Spleen (tissue), 13 donors: ENCODE measurements around the gene RC3H1. TPM values are rescaled to one million over a fixed set of nuclear protein-coding genes. Genes with fewer than 3 reads are reported as not detected.

ENCODE experiments used
- DNase-seq: peaks from one replicate; pipeline ENCODE4 v3.0.0-alpha.2; 2020
- H3K27ac ChIP-seq, 8 donors: fragments of 200-600 bp; sonication (generic) in 7 of 8; 1 replicate in 4 of 8; 2 replicates in 4 of 8; pipeline versions ENCODE4 v1.5.0 to v1.8.0; 2016 to 2021; ENCODE audit warnings: inconsistent platforms in 4 of 8, mild to moderate bottlenecking in 4 of 8, moderate library complexity in 1 of 8
- H3K27me3 ChIP-seq, 7 donors: fragments of 200-600 bp; sonication (generic) in 6 of 7; replicated peaks in 1 of 7; 1 replicate in 4 of 7; 2 replicates in 3 of 7; pipeline versions ENCODE4 v1.5.0 to v1.8.0; 2016 to 2021; ENCODE audit warnings: inconsistent platforms in 3 of 7, mild to moderate bottlenecking in 1 of 7
- H3K36me3 ChIP-seq, 6 donors: fragments of 200-600 bp; sonication (generic) in 5 of 6; 1 replicate in 4 of 6; 2 replicates in 2 of 6; pipeline versions ENCODE4 v1.5.0 to v1.8.0; 2016 to 2021; ENCODE audit warnings: inconsistent platforms in 2 of 6
- H3K4me1 ChIP-seq, 6 donors: fragments of 200-600 bp; sonication (generic) in 5 of 6; 1 replicate in 3 of 6; 2 replicates in 3 of 6; pipeline versions ENCODE4 v1.5.0 to v1.8.0; 2016 to 2021; ENCODE audit warnings: inconsistent platforms in 3 of 6
- H3K4me3 ChIP-seq, 8 donors: fragments of 200-600 bp; sonication (generic) in 7 of 8; 1 replicate in 4 of 8; 2 replicates in 4 of 8; pipeline versions ENCODE4 v1.5.0 to v1.8.0; 2016 to 2021; ENCODE audit warnings: inconsistent platforms in 4 of 8, mild to moderate bottlenecking in 4 of 8, moderate library complexity in 2 of 8
- H3K9me3 ChIP-seq, 8 donors: fragments of 200-600 bp; sonication (generic) in 7 of 8; 1 replicate in 4 of 8; 2 replicates in 4 of 8; pipeline versions ENCODE4 v1.5.0 to v1.8.0; 2016 to 2021; ENCODE audit warnings: inconsistent platforms in 4 of 8
- CTCF ChIP-seq, 11 experiments: fragments of 200-600 bp in 7 of 11; fragments of 450-650 bp in 4 of 11; sonication (generic) in 4 of 11; IDR thresholded peaks in 8 of 11; conservative IDR thresholded peaks in 3 of 11; 1 replicate in 7 of 11; 2 replicates in 4 of 11; pipeline versions ENCODE4 v1.4.0 to v1.8.0; 2016 to 2021; ENCODE audit warnings: antibody characterized with exemption in 11 of 11, inconsistent platforms in 4 of 11, mild to moderate bottlenecking in 1 of 11
- POLR2A ChIP-seq, 3 donors: fragments of 450-650 bp; IDR thresholded peaks; one replicate each; pipeline ENCODE4 v1.5.1; 2017; ENCODE audit warnings: antibody characterized with exemption in 3 of 3, mild to moderate bottlenecking in 1 of 3
- POLR2AphosphoS5 ChIP-seq, 3 donors: sonication (generic); formaldehyde crosslinking; IDR thresholded peaks; one replicate each; pipeline ENCODE4 v1.5.1; 2017; ENCODE audit warnings: antibody characterized with exemption in 3 of 3
- WGBS, 5 donors: extraction: QIAGEN DNeasy Blood & Tissue Kit in 3 of 5; methylation state at CpG; one replicate each; pipeline versions ENCODE4 v1.1.5 to v1.1.7; 2013 to 2018; 5-methylcytosine and 5-hydroxymethylcytosine counted together
- intact Hi-C: fragments of 100-400 bp; cut with DNase I; formaldehyde crosslinking; loops from one replicate; pipeline ENCODE4 v1.15.0; 2023; ENCODE audit warnings: low total_unique reads
- long read RNA-seq, 2 donors: transcript quantifications; one replicate each; lab custom pipeline, GENCODE V29; 2026
- polyA plus RNA-seq, 3 donors: library from polyadenylated mRNA; stranded (reverse); fragments of 200-250 nt; gene quantifications; one replicate each; pipeline ENCODE4 v1.2.1, GENCODE V29; 2013
- total RNA-seq, 7 donors: library from RNA; depleted of rRNA in 3 of 7; stranded (reverse); fragments of >200 nt in 3 of 7; fragmentation: NEBNext Ultra II Directional in 4 of 7; extraction: Animal tissue kit (Norgen Biotek cat#: 25700) in 4 of 7; gene quantifications; one replicate each; pipeline versions ENCODE4 v1.1.0 to v1.2.1, GENCODE V29; 2016 to 2021
- donor health status: healthy with polysubstance abuse.
- donor health status: DM: no; HTN: no; CAD: no; lungs with moderate emphysema.
- donor health status: DM: no; HTN: no; CAD: no.
- donor health status: Bipolar disorder and iron deficiency.
- donor health status: healthy.
- donor health status: DM: no; HTN: no; CAD: no.
- donor health status: DM: yes; HTN: yes; CAD: no.

The RC3H1 gene
- total RNA-seq (10 to 100 TPM; 48.9 to 64.2 (median 54.6) TPM), polyA plus RNA-seq (1 to 10 TPM; 3.9 to 6.3 (median 4.8) TPM)
- long read RNA-seq, donor 1: 0 reads
- long read RNA-seq, donor 2: 0 reads

- intact Hi-C loops: no loop called here
- peak in 1 of 11 experiments; percentile 25 for TF ChIP-seq CTCF (IDR thresholded peaks at IDR 0.05 in 8 of 11, conservative IDR thresholded peaks at IDR 0.05 in 3 of 11)
- TF ChIP-seq POLR2A (IDR thresholded peaks at IDR 0.05): peak; percentile 71 to 92 (median 71)
- peak; percentile 98 to 99 (median 98) for TF ChIP-seq POLR2AphosphoS5 (IDR thresholded peaks at IDR 0.05)
Measured at GRCh38 chr1:174022080-174022975, at the start of gene RC3H1. RC3H1 (minus strand) TSS chr1:174022357; CDS start chr1:173992985, 29,372 bp downstream.

DNA sequence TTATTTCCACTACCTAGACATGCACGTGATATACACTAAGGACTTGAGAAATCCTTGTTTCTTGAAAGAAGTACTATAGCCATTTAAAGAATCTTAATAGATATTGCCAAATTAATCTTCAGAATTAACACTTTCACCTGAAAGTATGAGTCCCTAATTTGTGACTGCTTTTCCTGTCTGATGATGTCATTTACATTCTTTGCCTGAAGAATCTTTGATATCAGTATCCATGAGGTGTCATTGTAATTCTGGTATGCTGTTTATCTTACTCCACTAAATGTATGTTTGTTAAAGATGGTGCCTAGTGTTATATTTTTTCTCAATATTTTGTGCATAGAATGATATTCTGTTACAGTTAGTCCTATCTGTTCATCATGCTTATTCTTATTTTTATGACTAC, 48.5 kb upstream of the RC3H1 start:
- H3K27me3 ChIP-seq: no peaks in the 10 kb centered on the region
- H3K4me1 ChIP-seq: no peaks in the 10 kb centered on the region
- H3K4me3 ChIP-seq: no peak overlapping the region
- TF ChIP-seq POLR2A (IDR thresholded peaks at IDR 0.05): no peak
- 89 to 100% (median 94%) methylated on average over 1 of the region's 1 CpG for WGBS, 5 donors
- no peak overlapping the region for H3K27ac ChIP-seq
- DNase-seq: no peak
- intact Hi-C loops: no loop called here
- no peaks in the 10 kb centered on the region for H3K36me3 ChIP-seq
- H3K9me3 ChIP-seq: no peaks in the 10 kb centered on the region

More at GRCh38 chr1:174022080-174022975, at the start of gene RC3H1:
- H3K4me3 ChIP-seq: peak within 1 kb of the TSS; percentile 79 to 99 (median 90)
- peak; percentile 98 for DNase-seq
- peak within 1 kb of the TSS; percentile 86 to 98 (median 95) for H3K27ac ChIP-seq
- H3K9me3 ChIP-seq: no peaks in the 10 kb centered on the region
- 0 to 2% (median 1%) methylated on average over 40 to 78 of the region's 78 CpGs for WGBS, 5 donors
- H3K4me1 ChIP-seq: peaks cover 41 to 54% (median 52%) of the 10 kb centered on the region in 6 donors
- H3K27me3 ChIP-seq: no peaks in the 10 kb centered on the region
- H3K36me3 ChIP-seq: no peaks in the 10 kb centered on the region

DNA sequence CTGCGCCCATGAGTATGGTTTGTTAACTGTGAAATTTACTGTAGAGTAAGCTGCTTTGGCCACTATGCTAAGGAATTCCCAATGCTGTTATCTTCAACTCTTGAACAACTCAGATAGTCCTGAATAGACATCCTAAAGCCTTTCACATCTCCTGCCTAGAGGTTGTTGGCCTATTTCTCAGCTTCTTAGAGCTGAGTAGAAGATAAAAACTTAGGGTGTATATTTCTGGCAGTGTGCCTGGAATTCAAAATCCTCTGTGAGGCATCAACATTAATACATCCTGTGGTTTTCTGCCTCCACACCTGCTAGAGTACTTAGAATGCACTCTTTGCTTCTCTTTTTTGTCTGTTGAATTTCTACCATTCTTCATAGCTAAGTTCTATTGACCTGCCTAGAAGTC, 45.8 kb upstream of the RC3H1 start:
- 91 to 100% (median 96%) methylated on average over 1 of the region's 1 CpG for WGBS, 5 donors
- DNase-seq: no peak
- TF ChIP-seq POLR2AphosphoS5 (IDR thresholded peaks at IDR 0.05) (no peak), POLR2A (IDR thresholded peaks at IDR 0.05) (no peak), CTCF (IDR thresholded peaks at IDR 0.05 in 8 of 11, conservative IDR thresholded peaks at IDR 0.05 in 3 of 11) (no peak)

GRCh38 chr1:174060090-174060489, 37.9 kb upstream of the RC3H1 start:
- 85 to 97% (median 93%) methylated on average over 4 of the region's 4 CpGs for WGBS, 5 donors
- TF ChIP-seq POLR2A (IDR thresholded peaks at IDR 0.05) (no peak), POLR2AphosphoS5 (IDR thresholded peaks at IDR 0.05) (no peak), CTCF (IDR thresholded peaks at IDR 0.05 in 8 of 11, conservative IDR thresholded peaks at IDR 0.05 in 3 of 11) (no peak)

More for the DNA sequence above, 45.8 kb upstream of the RC3H1 start:
- Histone ChIP-seq H3K36me3 (no peaks in the 10 kb centered on the region), H3K27me3 (no peaks in the 10 kb centered on the region), H3K4me1 (no peaks in the 10 kb centered on the region), H3K4me3 (no peak overlapping the region), H3K9me3 (no peaks in the 10 kb centered on the region), H3K27ac (no peak overlapping the region)
- intact Hi-C loops: no loop called here

More at GRCh38 chr1:174060090-174060489, 37.9 kb upstream of the RC3H1 start:
- H3K36me3 ChIP-seq: no peaks in the 10 kb centered on the region
- H3K27me3 ChIP-seq: no peaks in the 10 kb centered on the region
- no peak overlapping the region for H3K27ac ChIP-seq
- H3K4me3 ChIP-seq: no peak overlapping the region
- intact Hi-C loops: no loop called here
- DNase-seq: no peak
- H3K4me1 ChIP-seq: no peaks in the 10 kb centered on the region
- H3K9me3 ChIP-seq: no peaks in the 10 kb centered on the region
